NOMO-1 treated with DMSO at 0.1 percent for 48 hours (cell line): Measurements from ENCODE around the gene SEMA3D.
A peak's percentile ranks its signal among the peaks of the same experiment; 100 is the strongest.

Source experiments
- DNase-seq: peaks from one replicate; lab custom pipeline; 2025; ENCODE audit not compliant: unreplicated experiment; lab: John Stamatoyannopoulos, UW

SEMA3D gene

DNA sequence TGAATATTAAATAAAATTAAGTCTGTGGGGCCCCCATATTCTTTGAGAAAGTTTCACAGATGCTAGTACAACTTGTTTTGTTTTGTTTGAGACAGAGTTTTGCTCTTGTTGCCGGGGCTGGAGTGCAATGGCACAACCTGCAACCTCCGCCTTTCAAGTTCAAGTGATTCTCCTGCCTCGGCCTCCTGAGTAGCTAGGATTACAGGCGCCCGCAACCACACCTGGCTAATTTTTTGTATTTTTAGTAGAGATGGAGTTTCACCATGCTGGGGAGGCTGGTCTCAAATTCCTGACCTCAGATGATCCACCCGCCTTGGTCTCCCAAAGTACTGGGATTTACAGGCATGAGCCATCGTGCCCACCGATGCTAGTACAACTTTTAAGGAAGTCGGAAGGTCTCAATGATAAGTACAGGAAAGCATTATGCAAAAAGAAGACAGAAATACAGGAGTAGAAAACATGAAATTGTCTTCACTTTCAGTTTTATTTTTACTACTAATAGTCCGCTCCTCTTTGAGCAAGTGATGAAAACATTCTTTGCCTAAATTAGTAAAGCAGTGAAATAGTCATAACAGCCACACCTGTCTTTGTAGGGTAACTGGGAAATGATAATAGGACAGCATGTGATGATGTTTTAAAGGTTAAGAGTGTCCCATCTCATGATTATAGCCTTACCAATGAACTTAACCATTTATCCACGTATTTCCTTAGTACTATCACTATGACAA, 147.5 kb downstream of the SEMA3D start:
- peak; percentile 52 for DNase-seq

DNA sequence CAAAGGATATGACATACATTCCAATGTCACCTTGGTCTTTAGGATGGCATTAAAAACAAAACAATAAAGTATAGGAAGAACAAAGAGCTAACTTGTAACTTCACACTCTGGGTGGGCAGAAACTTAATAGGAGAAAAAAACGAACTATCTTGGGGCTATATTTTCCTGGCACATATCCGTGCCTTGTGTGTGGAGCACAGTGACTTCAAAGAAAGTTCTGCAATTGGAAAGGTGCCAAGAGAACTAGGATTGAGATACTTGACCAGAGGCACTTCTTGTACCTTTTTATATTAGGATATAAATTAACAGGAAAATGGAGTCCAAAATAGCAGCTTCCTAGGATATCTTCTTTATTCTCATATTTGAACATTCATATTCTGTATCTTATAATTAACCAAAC, 148.4 kb downstream of the SEMA3D start:
- no peak for DNase-seq

DNA sequence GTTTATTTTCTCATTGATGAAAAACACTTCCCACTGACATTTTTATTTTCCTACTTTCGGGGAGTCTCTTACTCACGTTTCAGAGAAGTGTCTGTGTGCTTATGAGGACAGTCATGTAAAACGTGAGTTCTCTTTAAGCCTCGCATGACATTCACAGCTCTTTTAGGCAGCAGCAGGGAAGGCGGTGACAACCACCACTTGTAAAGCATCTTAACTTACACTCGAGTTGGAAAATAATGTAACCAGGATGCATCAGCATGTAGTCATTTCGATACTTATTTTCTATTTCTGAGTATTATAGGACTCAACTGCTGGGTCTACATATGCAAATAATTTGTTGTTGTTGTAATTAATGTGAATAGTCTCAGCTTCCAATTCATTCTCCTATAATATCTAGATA, 153.6 kb downstream of the SEMA3D start:
- no peak for DNase-seq

DNA sequence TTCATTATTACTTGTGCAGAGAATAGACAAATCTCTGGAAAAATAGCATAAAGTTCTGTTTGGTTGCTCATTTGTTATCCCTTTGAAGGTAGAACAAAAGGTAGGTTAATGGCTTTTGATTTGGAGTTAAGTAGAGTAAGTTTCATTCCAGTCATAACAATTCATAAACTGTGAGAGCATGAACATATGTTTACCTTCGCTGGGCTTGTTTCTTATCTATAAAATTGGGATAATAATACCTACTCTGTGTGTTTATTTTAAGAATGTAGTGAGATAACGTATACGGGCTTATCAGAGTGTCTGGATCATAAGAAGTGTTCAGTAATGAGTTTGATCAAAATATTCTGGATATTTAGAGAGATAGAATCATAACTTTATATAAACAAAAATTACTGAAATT, 155.4 kb downstream of the SEMA3D start:
- DNase-seq = no peak

DNA sequence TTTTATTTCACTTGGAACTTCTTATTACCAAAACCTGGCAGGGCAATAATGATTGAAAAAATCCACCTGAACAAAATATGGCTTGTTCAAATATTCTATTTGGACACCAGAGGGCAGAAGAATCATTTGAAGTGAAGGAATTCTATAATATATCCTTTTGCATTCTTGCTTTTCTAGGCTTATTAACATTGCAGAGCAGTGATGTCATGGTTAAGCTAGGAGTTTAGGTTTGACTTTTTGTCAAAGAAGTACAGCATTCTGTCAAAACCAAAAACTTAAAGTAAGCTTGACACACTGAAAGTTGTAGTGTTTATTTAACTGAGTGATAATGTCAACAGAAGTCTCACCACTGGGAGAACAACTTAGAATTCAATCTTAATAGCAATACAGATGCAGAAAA, 156.0 kb downstream of the SEMA3D start:
- peak; percentile 59 for DNase-seq

DNA sequence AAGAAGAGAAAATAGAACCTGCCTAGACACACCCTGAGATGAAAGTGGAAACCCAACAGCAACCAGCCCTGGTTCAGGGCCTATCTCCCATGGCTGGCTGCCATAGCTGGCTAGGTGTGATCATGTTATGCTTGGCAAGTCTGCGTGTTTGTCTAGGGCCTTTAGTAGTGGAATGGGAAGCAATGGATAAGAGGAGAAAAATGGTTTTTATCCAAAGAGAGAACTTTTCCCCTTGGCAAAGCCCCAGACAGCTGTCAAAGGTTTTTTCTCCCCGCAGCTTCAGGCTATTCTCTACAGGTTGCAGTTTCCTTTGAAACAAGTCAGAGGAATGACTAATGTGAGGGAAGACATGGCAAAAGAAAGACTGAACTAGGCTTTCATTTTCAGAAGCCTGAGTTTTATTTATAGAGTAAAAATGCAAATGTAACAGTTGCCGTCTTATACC, 161.5 kb downstream of the SEMA3D start:
- no peak for DNase-seq

DNA sequence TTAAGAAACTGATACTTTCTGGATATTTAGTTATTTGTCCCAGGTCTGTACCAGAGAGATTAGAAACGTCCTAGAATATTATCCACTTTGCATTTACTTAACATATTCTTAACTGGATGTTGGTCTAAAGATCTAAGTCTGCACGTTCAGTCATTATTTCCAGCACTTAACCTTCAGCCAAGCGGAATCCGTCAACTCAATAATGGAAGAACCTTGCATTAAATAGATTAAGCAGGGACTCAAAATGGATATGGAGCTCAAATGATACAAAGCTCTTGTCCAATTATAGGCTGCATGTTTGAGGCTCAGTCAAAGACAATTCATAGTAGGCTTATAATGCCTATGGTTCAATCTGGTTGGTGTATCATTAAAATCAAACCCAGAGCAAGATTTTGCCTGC, 162.9 kb downstream of the SEMA3D start:
- DNase-seq = no peak

DNA sequence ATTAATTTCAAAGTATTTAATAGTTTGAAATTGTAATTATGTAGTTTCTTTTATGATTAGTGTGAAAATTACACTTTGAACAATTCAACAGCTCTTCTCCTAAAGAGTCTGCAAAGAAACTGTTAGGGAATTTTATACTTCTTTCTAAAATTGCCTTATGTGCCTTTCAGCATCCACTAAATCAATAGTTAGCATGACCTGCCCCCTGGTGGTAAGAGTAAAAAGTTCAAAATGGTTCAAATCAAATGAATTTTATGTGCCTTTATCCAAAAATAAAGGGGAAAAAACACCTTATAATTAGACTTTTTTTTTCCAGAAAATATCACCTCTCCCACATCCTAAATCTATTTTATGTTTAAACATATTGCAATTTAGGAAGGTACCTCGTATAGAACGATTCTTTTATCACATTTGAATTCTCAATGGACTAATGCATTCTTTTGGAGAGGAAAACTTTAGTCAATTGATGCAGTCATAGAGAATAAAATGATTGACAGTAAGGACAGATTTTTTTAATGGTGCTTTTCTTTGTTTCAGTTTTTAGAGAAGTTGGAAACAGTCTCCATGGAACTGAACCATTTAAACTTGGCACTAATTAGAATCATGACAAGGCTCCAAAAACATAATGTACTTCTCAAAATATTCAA, 163.7 kb downstream of the SEMA3D start:
- DNase-seq = peak; percentile 59

DNA sequence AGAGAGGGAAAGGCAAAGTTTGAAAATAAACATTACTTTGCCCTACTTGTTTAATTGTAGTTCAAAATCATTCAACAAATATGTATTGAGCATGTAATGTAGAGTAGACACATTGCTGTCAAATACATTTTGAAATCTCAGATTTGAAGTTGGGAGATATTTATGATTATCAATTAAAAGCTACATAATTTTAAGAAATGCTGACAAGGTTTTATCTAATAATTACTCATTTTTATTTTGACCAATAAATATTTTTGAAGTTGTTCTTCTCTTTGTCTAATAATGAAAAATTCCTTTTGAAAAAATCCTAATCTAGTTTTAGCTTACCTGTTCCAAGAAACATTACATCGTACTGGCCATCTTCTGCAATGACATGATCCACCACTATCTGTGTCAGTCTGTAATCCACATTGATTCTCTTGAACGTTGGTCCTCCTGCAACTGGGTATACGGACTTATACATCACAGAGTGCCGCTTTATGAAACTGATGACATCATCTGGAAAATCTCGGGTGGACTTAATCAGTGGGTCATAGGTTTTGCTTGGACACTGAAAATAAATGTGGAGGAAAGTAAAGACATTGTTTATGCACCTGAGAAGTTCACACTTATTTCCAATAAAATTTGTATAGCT, 164.7 kb downstream of the SEMA3D start:
- no peak for DNase-seq

DNA sequence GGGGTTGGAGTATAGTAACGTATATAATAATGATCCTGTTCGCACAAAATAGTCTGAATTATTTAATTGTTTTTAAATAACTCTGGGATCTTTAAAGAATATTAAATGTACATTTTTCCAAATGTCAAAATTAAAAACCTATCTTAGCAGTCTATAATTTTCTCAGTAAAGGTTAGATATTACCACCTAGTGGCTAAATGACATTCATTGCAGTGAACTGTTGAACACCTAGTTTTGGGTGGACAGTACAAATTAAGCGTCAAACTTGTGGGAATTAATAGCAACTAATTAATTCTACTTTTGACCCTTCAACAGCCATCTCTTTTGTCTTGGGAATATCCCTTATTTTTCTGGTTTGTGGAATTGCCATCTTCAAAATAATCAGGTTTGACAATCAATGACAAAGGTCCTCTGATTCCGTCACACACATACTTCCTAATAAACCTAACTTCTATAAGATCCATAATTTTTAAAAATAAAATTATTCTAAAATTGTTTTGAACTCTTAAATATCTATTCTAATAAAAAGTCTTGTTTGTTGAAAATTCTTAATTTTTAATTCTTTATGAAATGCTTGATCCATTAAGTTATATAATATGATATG, 165.7 kb downstream of the SEMA3D start:
- DNase-seq = peak; percentile 63

DNA sequence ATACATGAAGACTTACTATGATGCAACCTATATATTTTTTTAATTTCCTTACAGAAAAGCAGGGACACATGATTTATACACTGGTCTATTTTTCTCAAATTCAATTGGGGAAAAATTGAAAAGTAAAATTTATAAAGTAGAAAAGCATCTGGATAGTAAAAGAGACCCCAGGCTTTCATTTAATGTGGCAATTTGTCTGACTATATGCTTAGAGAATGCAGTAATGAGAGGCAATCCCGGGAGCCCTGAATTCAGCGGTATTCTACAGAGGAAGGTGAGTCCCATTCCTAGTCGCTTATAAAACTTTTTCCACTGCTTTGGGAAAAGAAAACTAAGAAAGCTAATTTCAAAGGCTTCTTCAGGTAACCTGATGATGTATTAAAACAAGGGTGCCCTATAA, 167.1 kb downstream of the SEMA3D start:
- no peak for DNase-seq

DNA sequence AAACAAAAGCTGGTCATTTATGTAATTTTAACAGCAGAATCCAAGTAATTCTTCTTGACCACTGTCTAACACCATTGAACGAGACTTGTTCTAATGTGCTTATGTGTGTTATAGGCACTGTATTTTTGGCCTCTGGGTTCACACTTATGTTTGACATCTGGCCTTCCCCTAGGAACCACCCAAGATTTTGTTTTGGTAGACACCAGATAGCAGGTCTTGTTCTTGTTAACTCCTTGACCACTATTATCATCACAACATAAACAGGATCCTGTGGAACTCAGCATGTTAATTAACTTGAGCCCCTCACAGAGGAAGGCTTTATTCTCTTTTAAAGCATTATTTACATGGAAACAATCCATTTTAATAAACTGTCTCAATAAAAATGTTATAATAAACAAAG, 167.7 kb downstream of the SEMA3D start:
- no peak for DNase-seq

DNA sequence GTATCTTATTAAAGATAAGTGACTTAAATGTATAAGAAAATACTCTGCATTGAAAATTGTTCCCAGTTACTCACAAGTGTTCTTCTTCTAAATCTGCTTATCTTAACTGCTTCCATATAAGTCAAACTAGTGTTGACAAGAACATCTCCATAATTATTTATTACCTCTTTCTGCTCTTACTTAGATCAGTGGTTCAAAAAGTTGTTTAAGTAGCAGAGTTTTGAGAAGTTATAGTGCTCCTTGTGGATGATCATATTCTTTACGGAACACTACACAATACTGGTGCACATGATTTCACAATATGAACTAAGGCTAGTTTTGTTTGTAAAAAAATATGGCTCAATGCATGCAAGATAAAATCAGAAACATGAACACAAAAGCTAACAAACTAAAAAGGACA, 168.4 kb downstream of the SEMA3D start:
- DNase-seq = peak; percentile 47

DNA sequence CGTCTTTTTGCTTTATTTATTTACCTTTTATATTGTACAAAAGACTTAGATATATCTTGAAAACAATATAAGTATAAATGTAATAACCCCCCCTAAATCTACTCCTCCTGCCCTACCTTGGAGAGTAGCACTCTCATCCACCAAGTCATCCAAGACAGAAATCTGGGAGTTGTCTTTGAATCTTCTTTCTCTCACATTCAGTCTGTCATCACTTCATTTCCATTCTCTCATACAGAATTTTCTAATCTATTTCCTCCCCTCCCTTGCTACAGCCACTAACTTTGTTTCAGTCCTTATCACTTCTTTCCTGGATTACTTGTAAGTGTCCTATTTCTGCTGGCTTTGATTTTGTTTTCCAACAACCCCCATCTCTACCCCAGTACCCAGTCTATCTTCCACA, 170.6 kb downstream of the SEMA3D start:
- no peak for DNase-seq

DNA sequence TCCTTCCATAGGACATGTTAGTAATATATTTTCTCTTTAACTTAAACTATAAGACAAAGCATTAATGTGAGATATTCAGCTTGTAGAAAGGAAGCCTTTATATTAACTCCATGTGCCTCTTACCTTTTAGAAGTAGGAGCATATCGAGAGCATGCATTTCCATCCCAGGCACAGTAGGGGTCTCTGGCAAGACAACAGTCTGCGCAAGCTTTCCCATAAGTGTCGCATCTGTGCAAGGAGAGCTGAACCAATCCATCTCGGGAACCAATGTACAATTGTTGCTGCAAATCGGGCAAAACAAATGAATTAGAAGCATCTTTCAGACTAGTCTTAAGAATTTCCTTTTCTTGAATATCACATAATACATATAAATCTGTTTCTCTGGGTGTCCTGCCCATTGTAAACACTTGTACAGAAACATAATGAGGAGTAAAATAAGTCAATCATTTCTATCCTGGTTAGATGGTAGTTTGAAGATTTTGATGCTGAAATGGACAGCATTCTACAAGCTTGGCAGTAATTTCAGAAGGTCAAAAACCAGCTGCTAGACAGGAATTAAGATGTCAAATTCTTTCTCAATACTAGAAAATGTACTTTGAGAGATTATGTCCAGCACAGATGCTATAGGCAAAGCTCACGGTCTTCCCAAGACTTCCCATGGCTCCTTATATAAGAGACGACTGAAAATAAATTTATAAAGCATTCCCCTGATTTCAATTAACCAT, 171.8 kb downstream of the SEMA3D start:
- DNase-seq = no peak

DNA sequence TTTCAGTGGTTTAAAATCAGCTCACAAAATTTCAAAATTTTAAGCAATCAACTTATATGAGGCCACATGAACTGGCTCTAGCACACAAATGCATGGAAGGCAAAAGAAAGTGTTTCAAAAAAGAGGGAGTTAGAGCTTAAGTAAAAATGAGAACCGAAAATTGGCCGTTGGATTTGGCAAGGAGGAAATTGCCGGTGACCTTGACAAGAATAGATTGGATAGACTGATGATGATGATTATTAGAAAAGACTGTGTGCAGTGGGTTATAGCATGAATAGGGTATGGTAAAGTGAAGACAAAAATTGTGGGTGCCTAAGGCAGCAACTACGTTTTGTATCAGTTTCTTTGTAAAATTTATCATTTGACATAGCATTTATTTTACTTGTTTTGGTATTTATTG, 175.7 kb downstream of the SEMA3D start:
- DNase-seq = peak; percentile 97

DNA sequence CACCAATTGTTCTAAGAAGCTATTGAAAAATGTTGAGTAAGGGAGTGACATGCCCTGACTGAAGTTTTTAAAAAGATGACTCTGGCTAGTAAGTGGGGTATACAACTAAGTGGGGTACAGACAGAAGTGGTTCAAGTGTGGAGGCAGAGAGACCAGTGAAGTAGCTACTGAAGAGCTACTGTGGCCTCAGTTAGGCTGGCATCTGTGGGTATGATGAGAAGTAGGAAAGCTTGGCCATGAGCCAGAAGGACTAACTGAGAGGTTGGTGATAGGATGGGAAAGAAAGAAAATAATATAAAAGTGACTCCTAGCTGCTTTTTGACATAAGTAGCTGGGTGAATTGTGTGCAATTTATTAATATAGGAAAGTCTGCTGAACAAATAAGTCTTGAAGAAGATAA, 176.6 kb downstream of the SEMA3D start:
- DNase-seq = no peak

DNA sequence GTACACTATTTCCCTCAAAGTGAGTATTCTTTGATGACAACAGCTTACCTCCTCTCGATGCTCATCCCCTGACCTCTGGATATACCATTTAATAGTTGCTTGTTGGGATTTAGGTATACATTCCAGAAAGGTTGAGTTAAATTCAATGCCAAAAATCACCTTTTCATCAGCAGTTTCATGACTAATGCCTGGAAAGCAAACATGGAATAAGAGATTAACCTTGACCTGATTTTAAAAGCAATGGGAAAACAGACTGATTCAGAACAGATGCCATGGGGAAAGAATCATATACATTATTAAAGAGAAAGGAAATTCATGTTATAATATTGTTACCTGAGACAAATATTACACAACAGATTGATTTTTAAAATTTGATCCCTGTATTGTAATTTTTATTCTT, 180.1 kb downstream of the SEMA3D start:
- no peak for DNase-seq

DNA sequence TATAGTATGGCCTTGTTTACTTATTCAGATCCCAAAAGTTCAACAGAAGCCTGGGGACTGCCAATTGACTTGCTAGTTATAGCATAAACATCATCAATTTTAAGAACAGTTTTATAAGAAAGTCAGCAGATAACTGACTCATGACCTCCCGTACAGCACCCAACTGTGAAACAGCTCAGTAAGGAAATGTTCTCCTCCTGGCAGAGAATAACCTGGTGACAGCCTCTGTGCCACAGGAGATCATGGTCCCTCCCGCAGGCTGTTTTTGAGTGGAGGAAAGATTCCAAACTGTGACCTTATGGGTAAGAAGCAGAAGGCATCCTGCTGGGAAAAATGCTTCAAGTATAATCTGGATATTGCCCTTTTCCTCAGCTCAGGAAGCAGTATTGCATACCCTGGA, 182.5 kb downstream of the SEMA3D start:
- DNase-seq = no peak

DNA sequence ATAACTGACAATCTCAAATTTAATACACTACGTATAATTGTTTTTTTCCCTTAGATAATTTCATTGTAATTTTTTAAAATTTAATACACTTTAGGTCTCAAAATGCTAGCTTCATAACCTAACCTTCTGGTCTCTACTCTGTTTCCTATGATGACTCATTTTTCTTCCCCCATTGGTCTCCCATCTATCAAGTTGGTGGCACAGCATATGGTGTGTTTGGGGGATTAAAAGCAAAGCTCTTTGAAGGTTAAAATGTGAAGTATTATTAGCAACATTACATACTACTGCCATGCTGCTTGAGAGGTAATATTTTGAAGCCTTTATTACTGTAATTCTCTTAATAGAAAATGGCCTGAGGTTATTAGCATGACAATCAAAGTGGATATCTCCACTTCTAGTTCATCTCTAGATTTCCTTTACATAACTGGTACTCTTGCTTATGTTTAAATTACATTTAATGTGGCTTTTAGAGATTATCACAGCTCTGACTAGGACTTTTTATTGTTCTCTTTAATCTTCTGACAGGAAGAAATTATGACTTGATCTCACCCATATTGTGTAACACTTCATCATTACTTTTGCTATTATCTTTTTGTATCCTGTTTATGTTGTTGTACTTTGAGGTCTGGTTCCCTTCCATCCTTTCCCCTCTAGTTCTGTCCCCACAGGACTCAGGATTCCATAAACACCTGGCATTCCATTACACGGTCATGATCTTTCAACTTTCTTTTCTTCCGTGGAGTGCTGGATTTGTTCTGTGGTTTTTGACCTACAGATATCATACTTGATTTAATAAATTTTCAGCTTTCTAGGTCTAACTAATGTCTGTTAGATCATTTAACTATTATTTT, 185.1 kb downstream of the SEMA3D start:
- no peak for DNase-seq
